NCI-H526 treated with DMSO at 0.1 percent for 48 hours (cell line): ENCODE measurements around the gene CTLA4.
"Not testable (repeated sequence)": the region's sequence is repeated elsewhere in the genome, so short reads cannot be mapped to it uniquely, and the experiment has no call there.

Source experiments
- DNase-seq: peaks from one replicate; lab custom pipeline; 2025; lab: John Stamatoyannopoulos, UW

Gene CTLA4

DNA sequence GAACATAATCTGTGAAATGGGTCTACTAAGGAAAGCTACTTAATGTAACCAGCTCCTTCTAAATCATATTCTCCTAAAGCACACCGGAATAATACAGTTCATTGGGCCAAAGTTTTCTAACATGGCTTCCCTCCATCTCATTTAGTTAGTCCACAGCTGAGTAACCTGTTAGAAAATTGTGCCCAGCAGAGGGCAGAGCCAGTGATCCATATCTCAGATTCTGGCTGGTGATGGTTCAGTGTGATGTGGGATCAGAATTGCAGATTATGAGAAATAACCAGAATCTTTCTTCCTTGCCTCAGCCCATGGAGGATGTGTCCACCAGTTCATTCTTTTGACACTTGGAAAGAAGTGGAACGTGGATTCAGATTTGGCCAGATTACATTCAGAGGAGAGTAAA lies 9.4 kb upstream of the CTLA4 start:
- no peak for DNase-seq

- DNase-seq = no peak
Observed at GRCh38 chr2:203859030-203859789, 8.4 kb upstream of the CTLA4 start.

DNA sequence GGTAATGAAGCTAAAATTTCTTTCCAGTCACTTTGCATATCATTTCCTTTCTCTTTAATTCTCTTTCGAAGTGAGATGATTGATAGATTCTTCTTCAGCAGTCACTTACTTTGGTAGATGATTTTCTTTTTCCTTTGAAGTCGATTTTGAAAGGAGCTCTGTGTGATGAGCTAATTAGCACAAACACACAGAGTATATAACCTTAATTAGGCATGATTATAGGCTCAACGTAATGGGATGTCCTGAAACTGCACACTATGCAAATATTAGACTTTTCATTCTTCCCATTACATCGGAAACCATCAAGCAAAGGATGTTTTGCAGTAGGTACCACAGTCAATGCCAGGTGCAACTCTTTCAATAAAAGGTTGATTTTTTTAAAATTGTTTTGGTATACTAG lies 6.4 kb upstream of the CTLA4 start:
- peak; percentile 69 for DNase-seq

DNA sequence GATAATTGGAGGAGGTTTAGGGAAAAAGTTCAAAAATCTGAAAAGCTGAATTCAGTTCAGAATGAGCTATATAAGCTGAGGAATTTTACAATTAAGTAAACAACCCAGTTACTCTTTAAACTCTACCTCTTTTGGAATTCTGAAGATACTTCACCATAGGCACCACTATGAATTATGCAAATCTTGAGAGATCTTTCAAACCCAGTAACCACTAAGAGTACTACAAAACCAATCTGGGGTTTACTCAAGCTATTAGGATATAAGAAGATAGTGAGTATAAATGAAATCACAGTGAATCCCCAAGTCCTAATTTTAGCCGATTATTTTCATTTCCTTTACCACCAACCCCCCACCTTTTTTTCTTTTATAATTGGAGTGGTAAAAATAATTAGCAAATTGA lies 6.0 kb upstream of the CTLA4 start:
- peak; percentile 28 for DNase-seq

GRCh38 chr2:203869223-203870042 lies 1.9 kb downstream of the CTLA4 start:
- no peak for DNase-seq

DNA sequence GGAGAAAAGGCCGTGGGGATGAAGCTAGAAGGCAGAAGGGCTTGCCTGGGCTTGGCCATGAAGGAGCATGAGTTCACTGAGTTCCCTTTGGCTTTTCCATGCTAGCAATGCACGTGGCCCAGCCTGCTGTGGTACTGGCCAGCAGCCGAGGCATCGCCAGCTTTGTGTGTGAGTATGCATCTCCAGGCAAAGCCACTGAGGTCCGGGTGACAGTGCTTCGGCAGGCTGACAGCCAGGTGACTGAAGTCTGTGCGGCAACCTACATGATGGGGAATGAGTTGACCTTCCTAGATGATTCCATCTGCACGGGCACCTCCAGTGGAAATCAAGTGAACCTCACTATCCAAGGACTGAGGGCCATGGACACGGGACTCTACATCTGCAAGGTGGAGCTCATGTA lies 2.9 kb downstream of the CTLA4 start:
- no peak for DNase-seq

DNA sequence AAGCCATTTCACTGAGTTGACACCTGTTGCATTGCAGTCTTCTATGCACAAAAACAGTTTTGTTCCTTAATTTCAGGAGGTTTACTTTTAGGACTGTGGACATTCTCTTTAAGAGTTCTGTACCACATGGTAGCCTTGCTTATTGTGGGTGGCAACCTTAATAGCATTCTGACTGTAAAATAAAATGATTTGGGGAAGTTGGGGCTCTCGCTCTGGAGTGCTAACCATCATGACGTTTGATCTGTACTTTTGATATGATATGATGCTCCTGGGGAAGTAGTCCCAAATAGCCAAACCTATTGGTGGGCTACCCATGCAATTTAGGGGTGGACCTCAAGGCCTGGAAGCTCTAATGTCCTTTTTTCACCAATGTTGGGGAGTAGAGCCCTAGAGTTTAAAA lies 3.4 kb downstream of the CTLA4 start:
- DNase-seq = no peak

DNA sequence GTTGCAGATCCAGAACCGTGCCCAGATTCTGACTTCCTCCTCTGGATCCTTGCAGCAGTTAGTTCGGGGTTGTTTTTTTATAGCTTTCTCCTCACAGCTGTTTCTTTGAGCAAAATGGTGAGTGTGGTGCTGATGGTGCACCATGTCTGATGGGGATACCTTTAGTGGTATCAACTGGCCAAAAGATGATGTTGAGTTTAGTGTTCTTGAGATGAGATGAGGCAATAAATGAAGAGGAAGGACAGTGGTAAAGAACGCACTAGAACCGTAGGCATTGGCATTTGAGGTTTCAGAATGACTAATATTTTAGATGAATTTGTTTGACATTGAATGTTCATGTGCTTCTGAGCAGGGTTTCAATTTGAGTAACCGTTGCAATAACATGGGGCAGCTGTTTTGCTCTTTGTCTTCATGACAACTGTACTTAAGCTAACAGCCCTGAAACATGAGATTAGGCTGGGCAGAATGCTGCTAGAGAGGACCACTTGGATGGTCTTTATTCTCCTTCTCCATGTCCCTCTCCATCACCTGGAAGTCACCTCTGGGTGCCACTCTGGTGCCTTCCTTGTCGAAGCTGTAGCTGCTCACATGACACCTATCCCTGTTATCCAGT lies 3.9 kb downstream of the CTLA4 start:
- no peak for DNase-seq

DNA sequence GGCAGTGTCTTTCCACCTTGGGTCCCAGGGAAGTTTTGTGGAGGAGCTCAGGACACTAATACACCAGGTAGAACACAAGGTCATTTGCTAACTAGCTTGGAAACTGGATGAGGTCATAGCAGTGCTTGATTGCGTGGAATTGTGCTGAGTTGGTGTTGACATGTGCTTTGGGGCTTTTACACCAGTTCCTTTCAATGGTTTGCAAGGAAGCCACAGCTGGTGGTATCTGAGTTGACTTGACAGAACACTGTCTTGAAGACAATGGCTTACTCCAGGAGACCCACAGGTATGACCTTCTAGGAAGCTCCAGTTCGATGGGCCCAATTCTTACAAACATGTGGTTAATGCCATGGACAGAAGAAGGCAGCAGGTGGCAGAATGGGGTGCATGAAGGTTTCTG lies 5.9 kb downstream of the CTLA4 start:
- no peak for DNase-seq

DNA sequence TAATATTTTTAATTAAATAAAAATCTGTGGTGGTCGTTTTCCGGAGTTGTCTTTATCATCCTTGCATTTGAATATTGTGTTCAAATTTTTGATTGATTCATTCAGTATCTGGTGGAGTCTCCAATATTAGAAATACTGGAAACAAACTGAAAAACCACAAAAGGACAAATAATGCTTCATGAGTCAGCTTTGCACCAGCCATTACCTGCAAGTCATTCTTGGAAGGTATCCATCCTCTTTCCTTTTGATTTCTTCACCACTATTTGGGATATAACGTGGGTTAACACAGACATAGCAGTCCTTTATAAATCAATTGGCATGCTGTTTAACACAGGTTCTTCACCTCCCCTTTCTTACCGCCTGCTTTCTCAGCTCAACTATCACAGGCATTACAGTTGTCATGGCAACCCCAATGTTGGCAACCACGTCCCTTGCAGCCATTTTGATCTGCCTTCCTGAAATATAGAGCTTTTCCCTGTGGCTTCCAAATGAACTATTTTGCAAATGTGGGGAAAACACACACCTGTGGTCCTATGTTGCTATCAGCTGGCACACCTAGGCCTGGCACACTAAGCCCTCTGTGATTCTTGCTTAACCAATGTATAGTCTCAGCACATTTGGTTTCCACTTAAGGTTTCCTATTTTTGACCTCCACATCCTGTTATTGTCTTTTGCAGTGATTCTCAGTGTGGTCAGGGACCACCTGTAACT lies 6.5 kb downstream of the CTLA4 start:
- DNase-seq = no peak

GRCh38 chr2:203875471-203875870 lies 7.9 kb downstream of the CTLA4 start:
- no peak for DNase-seq

DNA sequence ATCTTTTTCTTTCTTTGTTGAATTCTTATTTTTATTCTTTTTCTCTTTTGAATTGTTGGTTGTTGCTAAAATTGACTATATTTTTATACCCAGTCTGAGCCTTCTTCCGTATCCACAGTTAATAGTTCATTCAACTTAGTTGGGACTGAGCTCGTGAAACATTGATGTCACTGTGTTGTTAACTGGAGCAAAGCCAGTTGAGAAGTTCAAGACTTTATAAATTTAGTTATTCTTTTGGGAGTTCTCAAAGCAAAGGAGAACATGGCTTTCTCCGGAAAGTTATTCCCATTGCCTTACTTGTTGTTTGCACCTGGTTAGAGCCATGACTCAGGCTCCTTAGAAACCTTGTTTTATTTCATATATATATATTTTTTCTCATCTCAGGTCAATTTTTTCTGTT lies 8.8 kb downstream of the CTLA4 start:
- no peak for DNase-seq

DNA sequence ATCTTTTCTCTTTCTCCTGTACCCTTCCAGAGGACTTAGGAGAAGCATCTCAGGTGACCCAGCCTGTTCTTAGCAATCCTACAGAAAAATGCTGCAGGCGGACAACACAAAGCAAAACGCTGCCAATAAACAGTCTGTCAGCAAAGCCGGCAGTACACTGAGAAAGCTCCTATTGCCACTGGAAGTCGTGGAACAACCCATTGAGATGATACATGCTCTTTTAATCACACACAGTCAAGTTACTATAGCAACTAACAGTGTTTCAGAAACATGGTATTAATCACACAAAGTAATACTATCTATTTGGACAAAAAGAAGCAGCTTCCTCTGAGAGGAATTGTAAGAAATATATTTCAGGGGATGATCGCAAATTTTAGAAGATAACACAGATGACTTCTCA lies 10.5 kb downstream of the CTLA4 start:
- DNase-seq = no peak

- DNase-seq = no peak
Observed at GRCh38 chr2:203880557-203881125, 13.1 kb downstream of the CTLA4 start.

- DNase-seq = not testable (repeated sequence)
Observed at GRCh38 chr2:203881185-203881584, 13.6 kb downstream of the CTLA4 start.

DNA sequence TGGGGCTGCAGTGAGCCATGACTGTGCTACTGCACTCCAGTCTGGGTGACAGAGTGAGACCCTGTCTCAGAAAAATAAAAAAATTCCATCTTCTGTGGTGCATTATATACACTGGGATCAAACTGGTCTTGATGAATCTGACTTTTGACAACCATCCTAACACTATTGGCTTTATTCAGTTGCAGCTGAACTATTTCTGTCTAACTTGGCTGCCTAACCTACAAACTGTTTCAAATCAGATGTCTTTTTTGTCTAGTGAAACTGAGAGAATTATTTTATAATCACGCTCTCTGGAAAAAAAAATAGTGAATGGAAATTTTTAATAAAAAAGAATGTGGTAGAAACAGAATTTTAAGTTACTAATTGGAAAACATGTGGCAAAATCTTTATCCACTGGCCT lies 15.0 kb downstream of the CTLA4 start:
- no peak for DNase-seq

DNA sequence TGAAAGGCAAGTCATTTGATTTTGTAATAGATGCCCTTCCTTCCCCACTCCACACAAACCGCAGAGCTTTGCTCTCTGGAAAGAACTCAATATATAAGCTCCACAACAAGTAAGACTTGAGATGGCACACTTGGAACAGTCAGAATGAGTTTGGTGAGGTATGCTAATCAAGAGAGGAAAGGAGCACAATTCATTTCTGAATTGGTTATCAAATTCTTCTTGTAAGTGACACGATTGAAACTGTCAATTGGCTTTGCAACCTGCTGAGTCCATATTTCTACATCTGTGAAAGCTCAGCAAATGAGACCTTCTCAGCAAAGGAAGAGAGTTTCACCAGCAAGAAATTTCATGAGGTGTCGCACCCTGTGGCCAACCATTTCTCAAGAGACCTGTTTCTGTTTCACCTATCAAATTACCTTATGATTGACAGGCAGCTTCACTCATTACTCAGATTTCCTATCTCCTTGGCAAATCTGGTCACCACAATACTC lies 19.1 kb downstream of the CTLA4 start:
- DNase-seq = no peak

GRCh38 chr2:203887677-203888076 lies 20.1 kb downstream of the CTLA4 start:
- no peak for DNase-seq

DNA sequence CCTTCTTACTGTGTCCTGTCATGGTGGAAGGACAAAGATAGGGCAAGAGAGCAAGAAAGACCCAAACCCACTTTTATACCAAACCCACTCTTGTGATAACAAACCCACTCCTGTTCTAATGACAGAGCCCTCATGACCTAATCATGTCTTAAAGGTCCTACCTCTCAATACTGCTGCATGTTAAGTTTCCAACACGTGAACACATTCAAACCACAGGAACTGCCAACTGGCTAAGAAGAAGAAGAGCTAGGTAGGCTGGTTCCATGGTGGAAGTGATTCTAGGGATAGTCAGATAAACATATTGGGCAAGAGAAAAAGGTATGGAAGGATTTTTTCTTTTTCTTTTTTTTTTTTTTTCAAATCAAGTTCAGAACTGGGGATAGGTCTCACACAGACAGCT lies 22.0 kb downstream of the CTLA4 start:
- DNase-seq = no peak

DNA sequence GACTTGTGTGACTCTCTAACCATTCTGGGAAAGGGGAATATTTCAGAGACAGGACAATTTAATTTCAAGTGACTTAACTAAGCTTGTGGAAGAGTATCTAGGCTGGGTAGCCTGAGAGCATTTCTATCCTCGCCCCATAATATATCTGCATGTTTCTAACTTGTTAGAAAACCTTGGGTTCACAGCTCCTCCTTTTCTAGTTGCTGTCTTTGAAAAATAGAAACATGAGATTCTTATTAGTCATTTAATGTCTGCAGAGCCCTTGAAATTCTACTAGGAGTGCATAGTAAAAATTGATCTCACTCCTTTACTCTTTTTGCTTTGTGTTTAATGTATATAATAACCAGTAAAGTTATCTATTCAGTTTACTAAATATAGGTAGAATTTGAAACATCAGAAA lies 22.4 kb downstream of the CTLA4 start:
- DNase-seq = no peak

GRCh38 chr2:203890733-203891132 lies 23.2 kb downstream of the CTLA4 start:
- no peak for DNase-seq

- no peak for DNase-seq
Observed at GRCh38 chr2:203891474-203891873, 23.9 kb downstream of the CTLA4 start.
